ENCODE data around the gene ERI3. TPM values are rescaled to one million over a fixed set of nuclear protein-coding genes. Genes with fewer than 3 reads are reported as not detected.

Gene ERI3
- total RNA-seq, 4 donors from 2014 or later: 31.9 to 58.8 (median 48.1) TPM

- TF ChIP-seq POLR2A (IDR thresholded peaks at IDR 0.05): no peak
- TF ChIP-seq EP300 (IDR thresholded peaks at IDR 0.05): no peak
- no peak for TF ChIP-seq CTCF (IDR thresholded peaks at IDR 0.05)
- no peak for TF ChIP-seq POLR2AphosphoS5 (IDR thresholded peaks at IDR 0.05)
These were observed 58.3 kb downstream of the ERI3 start for GRCh38 chr1:44296806-44297205.

GRCh38 chr1:44296086-44296485, 59.0 kb downstream of the ERI3 start:
- no peak overlapping the region for H3K27ac ChIP-seq
- ATAC-seq: no peak
- no peaks in the 10 kb centered on the region for H3K27me3 ChIP-seq
- 74% methylated on average over 3 of the region's 6 CpGs; no CpG with 5 or more reads in 1 of the 2 donors for WGBS, 2 donors (ENCODE audit: low coverage in 1 of 2)
- no peaks in the 10 kb centered on the region for H3K9me3 ChIP-seq
- no peak for TF ChIP-seq POLR2A (IDR thresholded peaks at IDR 0.05)
- no peak for TF ChIP-seq EP300 (IDR thresholded peaks at IDR 0.05)
- TF ChIP-seq CTCF (IDR thresholded peaks at IDR 0.05): no peak
- no peak for TF ChIP-seq POLR2AphosphoS5 (IDR thresholded peaks at IDR 0.05)
- peaks cover 0 to 95% of the 10 kb centered on the region in 2 donors for H3K36me3 ChIP-seq
- H3K4me3 ChIP-seq: no peak overlapping the region
- peaks cover 0 to 11% (median 8%) of the 10 kb centered on the region in 3 donors for H3K4me1 ChIP-seq

More at GRCh38 chr1:44296806-44297205, 58.3 kb downstream of the ERI3 start:
- no peak overlapping the region for H3K27ac ChIP-seq
- no peak for ATAC-seq
- H3K36me3 ChIP-seq: peaks cover 0 to 95% of the 10 kb centered on the region in 2 donors
- H3K4me3 ChIP-seq: no peak overlapping the region
- peaks cover 0 to 11% (median 8%) of the 10 kb centered on the region in 3 donors for H3K4me1 ChIP-seq
- H3K9me3 ChIP-seq: no peaks in the 10 kb centered on the region
- no peaks in the 10 kb centered on the region for H3K27me3 ChIP-seq
- 69 to 80% methylated on average over 1 to 7 of the region's 7 CpGs for WGBS, 2 donors (ENCODE audit: low coverage in 1 of 2)

- Histone ChIP-seq H3K27me3 (no peaks in the 10 kb centered on the region), H3K4me3 (no peak overlapping the region), H3K4me1 (peaks cover 0 to 11% (median 8%) of the 10 kb centered on the region in 3 donors), H3K9me3 (no peaks in the 10 kb centered on the region), H3K27ac (no peak overlapping the region), H3K36me3 (peaks cover 0 to 95% of the 10 kb centered on the region in 2 donors)
- 40% methylated on average over 4 of the region's 4 CpGs; no CpG with 5 or more reads in 1 of the 2 donors for WGBS, 2 donors (ENCODE audit: low coverage in 1 of 2)
- TF ChIP-seq EP300 (IDR thresholded peaks at IDR 0.05) (no peak), POLR2AphosphoS5 (IDR thresholded peaks at IDR 0.05) (peak; percentile 13), CTCF (IDR thresholded peaks at IDR 0.05) (peak in 3 of 4 experiments; percentile 27 to 37 (median 27)), POLR2A (IDR thresholded peaks at IDR 0.05) (no peak)
- peak; percentile 77 for ATAC-seq
These were observed 60.5 kb downstream of the ERI3 start for GRCh38 chr1:44294588-44295007.

GRCh38 chr1:44293761-44294315, 61.2 kb downstream of the ERI3 start:
- Histone ChIP-seq H3K27me3 (no peaks in the 10 kb centered on the region), H3K4me3 (no peak overlapping the region), H3K36me3 (peaks cover 0 to 95% of the 10 kb centered on the region in 2 donors), H3K27ac (no peak overlapping the region), H3K4me1 (peaks cover 0 to 11% (median 8%) of the 10 kb centered on the region in 3 donors), H3K9me3 (no peaks in the 10 kb centered on the region)
- ATAC-seq: no peak
- WGBS, 2 donors (ENCODE audit: low coverage in 1 of 2): 16% methylated on average over 8 of the region's 9 CpGs; no CpG with 5 or more reads in 1 of the 2 donors
- no peak for TF ChIP-seq POLR2A (IDR thresholded peaks at IDR 0.05)
- no peak for TF ChIP-seq EP300 (IDR thresholded peaks at IDR 0.05)
- no peak for TF ChIP-seq CTCF (IDR thresholded peaks at IDR 0.05)
- TF ChIP-seq POLR2AphosphoS5 (IDR thresholded peaks at IDR 0.05): no peak

GRCh38 chr1:44292651-44293050, 62.4 kb downstream of the ERI3 start:
- Histone ChIP-seq H3K27me3 (no peaks in the 10 kb centered on the region), H3K36me3 (peaks cover 0 to 94% of the 10 kb centered on the region in 2 donors), H3K9me3 (no peaks in the 10 kb centered on the region), H3K4me1 (peaks cover 0 to 11% (median 8%) of the 10 kb centered on the region in 3 donors), H3K4me3 (no peak overlapping the region), H3K27ac (no peak overlapping the region)
- no peak for ATAC-seq
- WGBS, 2 donors (ENCODE audit: low coverage in 1 of 2): 90 to 100% methylated on average over 1 to 2 of the region's 10 CpGs
- no peak for TF ChIP-seq POLR2A (IDR thresholded peaks at IDR 0.05)
- no peak for TF ChIP-seq EP300 (IDR thresholded peaks at IDR 0.05)
- TF ChIP-seq CTCF (IDR thresholded peaks at IDR 0.05): no peak
- TF ChIP-seq POLR2AphosphoS5 (IDR thresholded peaks at IDR 0.05): no peak

All from gastroesophageal sphincter (tissue), 4 donors.